ENCODE data around the gene ADCY9.
A peak's percentile ranks its signal among the peaks of the same experiment; 100 is the strongest.
"Not testable (repeated sequence)": the region's sequence is repeated elsewhere in the genome, so short reads cannot be mapped to it uniquely, and the experiment has no call there.

ADCY9 gene

DNA sequence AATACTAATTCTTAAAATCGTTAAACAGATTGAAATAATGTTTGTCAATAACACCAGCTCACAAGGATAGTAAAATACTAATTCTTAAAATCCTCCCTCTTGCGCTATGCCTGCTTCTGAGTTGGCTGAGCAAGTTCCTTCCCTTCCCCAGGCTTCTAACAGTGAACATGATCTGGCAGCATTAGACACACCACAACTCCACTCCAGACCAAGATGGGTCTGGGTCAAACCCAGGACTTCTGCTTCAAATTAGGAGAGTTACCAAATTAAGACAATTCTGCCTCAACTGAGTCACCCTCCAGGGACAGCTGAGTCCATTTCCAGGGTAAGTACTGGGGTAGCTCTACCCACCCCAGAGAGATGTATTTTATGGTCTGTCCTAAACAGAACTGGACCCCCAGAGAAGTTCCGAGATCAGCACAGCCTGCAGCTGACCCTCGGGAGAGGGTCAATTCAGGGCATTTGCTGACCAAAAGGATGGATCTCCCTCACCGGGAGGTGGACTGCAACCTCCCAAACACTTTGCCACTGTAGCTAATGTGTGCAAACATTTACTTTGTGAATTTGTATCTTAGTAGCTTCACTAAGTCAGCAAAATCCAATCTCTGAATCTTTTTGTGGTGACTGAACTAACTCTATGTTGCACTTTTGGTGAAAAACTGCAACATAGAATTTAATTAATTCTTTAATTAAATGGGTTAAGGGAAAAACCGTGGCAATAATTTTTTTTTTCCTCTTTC is 48.8 kb downstream of the ADCY9 start:
- DNase-seq (ENCODE audit: low read depth in 2 of 2) = no peak

DNA sequence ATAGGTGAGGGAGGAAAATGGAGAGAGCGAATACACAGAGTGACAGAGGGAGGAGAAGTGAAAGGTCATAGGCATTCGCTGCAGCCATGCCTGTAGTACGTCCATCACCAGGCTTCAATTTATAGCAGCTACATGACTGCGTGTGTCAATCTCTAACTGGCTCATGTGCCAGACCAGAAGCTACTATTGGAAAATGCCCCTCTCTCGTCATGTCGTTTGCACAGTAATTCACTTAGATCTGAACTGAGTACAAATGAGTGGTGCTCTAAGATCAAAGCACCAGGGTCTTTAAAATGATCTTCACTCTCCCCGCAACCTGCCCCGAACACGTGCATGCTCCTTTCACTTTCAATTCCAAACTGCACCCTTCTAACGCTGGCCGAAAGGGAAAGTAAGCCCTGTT is 51.3 kb downstream of the ADCY9 start:
- peak; percentile 7 to 24 for DNase-seq (ENCODE audit: low read depth in 2 of 2)

DNA sequence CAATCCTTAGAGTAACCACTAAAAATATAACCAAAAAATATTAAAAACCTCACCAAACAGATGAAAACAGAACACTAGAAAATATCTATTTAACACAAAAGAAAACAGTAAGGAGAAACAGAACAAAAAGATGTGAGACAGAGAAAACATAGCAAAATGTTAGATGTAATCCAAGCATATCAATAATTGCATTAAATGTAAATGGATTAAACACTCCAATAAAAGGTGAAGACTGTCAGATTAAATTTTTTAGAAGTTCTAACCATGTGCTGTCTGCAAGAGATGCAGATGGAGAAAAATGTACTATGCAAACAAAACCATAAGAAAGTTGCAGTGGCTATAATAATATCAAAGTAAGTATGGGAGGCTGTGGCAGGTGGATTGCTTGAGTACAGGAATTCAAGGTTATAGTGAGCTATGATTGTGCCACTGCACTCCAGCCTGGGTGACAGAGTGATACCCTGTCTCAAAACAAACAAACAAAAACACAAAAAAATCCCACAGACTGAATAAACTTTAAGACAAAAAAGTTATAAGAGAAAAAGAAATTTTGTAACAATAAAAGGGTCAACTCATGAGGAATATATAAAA is 53.9 kb downstream of the ADCY9 start:
- DNase-seq (ENCODE audit: low read depth in 2 of 2) = no peak

DNA sequence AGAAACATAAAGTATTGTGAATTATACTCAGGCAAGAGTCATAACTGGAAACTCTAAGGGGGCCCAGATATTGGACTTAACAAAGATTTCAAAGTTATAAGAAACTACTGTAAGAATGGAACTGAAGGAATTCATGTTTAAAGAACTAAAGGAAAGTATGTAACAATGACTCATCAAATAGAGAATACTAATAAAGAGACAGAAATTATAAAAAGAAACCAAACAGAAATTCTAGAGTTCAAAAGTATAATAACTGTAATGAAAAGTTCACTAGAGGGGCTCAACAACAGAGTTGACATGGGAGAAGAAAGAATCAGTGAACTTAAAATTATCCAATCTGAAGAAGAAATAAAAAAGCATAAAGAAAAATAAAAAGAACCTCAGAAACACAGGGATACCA is 55.4 kb downstream of the ADCY9 start:
- DNase-seq (ENCODE audit: low read depth in 2 of 2) = no peak

DNA sequence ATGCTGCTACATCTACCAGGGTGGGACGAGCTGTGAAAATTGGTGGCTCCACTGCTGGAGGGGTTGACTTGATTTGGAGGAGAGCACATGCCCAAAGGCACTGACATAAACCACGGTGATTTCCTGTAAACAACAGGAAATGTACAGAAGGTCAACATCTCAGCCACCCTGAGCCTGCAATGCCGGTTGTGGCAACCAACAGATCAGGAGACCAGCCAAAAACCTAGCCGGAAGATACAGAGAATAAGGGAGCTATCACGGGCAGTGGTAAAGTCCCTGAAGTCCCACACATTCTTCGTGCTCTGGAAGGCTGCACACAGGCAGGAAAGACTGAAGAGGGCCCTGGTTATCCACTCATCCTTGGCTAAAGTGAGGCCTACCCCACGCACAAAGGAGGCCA is 56.2 kb downstream of the ADCY9 start:
- no peak for DNase-seq (ENCODE audit: low read depth in 2 of 2)

DNA sequence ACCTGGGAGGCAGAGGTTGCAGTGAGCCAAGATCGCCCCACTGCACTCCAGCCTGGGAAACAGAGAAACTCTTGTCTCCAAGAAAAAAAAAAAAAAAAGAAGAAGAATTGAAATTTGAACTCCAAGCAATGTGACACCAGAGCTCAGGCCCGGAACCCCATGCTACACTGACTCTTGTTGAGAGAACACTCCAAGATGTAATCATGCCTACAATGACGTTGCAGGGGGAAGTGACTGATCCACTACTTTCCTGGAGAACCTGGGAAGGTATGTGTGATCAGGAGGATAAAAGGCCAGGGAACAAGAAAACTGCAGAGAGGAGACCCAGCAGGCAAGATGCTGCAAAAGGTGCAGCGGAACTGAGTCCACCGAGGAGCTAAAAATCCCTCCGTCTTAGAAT is 57.9 kb downstream of the ADCY9 start:
- DNase-seq (ENCODE audit: low read depth in 2 of 2) = no peak

DNA sequence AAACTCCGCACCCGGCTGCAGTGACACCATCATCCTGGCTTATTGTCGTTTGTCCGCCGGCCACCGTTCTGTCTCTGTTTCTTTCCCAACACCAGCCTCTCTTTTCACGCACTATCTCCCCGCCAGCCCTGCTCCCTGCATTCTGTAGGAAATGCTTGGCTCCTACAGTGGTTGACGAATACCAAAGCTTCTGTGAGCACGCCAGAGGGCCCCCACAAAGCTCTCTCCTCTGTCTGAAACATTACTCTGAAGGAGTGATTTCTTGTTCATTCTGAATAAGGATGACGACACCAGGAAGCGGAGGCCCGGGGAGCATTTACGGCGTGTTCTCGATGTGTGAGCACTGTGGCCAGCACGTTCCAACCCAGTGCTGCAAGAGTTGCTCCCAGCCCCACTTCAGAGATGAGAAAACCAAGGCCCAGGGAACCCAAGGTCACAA is 58.8 kb downstream of the ADCY9 start:
- no peak for DNase-seq (ENCODE audit: low read depth in 2 of 2)

DNA sequence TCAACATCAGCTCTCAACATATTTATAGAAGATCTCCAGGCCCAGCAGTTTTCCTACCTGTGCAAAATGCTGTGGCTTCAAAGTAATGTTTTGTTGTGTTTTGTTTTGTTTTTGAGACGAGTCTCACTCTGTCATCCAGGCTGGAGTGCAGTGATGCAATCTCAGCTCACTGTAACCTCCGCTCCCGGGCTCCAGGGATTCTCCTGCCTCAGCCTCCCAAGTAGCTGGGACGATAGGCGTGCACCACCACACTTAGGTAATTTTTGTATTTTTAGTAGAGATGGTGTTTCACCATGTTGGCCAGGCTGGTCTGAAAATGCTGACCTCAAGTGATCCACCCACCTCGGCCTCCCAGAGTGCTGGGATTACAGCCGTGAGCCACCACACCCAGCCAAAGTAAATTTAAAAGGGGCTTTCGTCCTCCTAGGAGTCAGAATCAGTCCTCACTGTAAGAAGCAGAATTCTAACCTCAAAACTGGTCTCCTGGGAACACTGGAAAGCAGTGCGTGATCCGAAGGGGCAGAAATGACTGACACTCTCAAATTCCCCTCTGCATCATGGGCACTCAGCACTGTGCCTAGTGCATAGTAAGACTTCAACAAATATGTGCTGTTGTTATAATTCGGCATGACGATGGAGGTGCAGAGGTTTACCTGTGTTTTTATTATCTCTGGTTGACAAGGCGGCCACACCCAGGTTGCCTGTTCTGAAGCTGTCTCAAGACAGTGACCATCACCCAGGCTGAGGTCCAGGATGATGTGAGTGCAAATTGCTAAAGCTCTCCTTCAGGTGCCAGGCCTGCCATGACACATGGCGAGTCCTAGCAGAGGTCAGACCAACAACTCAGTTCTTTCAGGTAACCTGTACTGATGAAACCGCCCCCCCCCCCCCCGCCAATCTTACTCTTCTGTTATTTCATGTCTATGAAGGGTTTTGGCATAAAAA is 59.8 kb downstream of the ADCY9 start:
- no peak for DNase-seq (ENCODE audit: low read depth in 2 of 2)

DNA sequence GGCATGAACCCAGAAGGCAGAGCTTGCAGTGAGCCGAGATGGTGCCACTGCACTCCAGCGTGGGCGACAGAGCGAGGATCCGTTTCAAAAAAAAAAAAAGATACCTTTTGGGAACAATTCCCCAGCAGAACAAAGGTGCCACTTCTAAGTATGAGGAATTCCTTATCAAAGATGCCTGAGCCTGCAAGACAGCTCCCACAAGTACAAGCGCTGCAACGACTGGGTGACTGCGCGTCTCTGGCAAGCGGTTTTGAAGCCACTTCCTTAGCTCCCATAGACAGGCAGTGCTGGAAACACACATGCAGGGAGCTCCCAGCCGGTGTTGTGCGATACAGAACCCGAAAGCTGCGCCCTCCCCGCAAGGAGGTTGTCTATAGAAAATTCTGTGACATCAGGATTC is 60.5 kb downstream of the ADCY9 start:
- no peak for DNase-seq (ENCODE audit: low read depth in 2 of 2)

DNA sequence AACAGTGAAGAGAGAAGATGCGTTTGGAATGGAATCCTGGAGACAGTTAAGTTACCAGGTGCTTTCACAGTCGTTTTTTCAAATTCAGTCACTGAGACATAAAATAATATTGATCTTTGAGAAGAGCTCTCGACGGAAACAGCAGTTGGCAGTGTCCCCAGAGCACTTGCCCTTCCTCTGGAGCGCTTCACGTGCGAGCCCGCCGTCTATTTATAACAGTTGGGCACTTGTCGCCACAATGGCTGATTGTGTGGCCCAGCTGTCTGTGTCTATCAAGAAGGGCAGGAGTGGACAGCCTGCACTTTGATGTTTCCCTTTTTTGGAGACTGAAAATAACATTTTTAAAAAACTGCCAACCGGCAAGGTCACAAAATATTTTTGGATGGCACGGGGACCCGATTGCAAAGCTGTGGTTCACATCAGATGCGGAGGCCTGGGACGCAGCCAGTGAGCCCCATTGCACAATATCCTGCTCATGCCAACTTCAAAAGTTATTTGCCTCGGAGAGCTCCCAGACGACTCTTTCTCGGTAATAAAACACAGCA is 62.9 kb downstream of the ADCY9 start:
- no peak for DNase-seq (ENCODE audit: low read depth in 2 of 2)

DNA sequence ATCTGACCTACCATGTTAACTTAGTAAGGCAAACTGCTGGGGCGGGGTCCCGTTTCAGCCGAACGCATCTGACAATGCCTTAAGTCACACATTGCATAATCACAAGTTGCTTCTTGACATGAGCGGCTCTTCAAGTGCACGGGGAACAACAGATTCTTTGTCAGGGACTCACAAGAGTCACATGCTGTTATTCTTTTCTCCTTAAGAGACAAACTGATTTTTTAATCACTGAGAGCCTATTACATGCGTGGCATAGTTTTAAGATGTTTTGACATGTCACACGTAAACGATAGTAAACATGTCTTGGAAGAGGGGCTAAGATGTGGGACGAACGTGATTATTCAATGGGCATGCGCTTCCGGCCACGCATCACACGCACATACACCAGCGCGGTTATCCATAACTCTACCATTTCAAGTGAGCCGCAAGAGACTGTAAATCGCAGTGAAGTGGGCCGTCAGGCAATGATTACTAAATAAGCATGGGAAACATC is 63.4 kb downstream of the ADCY9 start:
- DNase-seq (ENCODE audit: low read depth in 2 of 2) = no peak

DNA sequence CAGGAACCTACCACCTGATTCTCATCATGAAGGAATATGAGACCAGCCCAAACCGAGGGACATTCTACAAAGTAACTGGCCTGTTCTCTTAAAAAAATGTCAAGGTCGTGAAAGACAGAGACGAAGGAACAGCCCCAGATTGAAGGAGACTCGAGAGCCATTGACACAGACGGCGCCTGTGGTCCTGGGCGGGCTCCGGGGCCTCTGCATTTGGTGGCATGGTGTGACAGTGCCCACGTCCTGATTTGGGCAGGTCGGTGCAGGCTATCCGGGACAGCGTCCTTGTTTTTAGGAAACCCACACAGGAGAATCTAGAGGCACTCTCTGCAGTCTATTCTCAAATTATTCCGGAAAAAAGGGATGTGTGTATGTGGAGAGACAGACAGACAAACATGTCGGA is 64.1 kb downstream of the ADCY9 start:
- no peak for DNase-seq (ENCODE audit: low read depth in 2 of 2)

DNA sequence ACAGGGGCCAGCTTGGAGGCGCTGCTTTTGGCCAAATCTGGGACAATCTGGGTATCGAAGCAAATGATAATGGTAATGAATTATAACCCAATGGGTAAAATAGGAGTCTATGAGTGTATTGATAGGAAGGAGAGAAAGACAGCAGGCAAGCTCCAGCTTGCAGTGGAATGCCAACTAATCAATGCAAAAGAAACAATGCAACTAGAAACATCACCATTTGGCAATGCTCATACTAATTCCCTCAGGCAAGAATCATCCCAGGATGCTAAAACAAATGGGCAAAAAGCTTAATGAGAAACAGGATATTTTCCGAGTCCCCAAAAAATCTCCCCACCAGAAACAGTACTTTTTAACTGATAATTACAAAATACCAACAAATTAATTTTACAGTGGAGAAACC is 64.7 kb downstream of the ADCY9 start:
- no peak for DNase-seq (ENCODE audit: low read depth in 2 of 2)

DNA sequence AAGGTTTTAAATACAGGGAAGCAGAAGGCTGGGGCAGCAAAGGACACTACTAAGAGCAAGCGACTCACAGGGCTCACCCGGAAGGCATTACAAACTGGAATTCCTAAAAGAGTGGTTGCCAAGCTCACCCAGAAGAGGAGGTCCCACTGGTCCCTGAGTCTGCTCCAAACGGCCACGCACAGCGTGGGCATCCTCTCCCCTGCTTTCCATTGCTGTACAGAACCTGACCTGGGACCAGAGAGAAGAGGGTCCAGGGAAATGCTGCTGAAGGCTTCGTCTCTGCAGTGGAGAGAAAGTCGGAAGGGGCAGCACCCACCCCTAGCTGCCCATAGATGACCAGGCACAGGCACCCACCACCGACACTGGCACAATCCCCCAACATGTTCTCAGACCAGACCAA is 67.2 kb downstream of the ADCY9 start:
- DNase-seq (ENCODE audit: low read depth in 2 of 2) = no peak

DNA sequence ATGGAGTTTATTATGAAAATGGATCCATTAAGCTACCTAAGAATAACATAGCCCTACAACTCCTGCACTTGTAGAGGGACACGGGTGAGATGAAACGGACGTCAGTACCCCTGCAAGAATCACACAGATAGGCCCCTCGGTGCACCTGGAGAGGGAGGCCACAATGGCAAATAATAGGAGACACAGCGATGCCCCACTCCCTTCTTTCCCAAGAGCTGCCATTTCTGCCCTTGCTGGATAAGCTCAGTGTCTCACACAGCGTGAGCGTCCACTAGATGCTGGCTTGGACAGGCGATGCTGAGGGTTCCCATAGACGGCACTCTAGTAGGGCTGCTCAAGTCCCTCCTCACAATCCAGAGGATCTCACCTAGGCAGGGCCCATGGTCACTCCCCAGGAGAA is 67.8 kb downstream of the ADCY9 start:
- DNase-seq (ENCODE audit: low read depth in 2 of 2) = no peak

DNA sequence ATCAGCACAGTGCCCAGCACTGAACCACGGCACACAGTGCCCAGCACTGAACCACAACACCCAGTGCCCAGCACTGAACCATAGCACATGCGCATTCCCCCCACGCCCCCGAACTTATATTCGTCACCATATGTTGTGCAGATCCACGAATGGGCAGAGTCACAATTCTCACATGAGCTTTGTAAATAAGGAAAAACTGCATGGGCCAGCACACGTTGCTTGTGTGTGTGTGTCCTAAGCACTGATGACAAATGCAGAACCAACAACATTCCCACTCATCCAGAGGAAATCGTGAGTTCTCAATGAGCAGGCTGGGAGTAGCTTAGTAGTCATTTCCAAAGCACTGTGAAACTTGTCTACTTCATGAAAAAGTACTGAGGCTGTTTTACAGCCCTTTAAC is 70.0 kb downstream of the ADCY9 start:
- no peak for DNase-seq (ENCODE audit: low read depth in 2 of 2)

DNA sequence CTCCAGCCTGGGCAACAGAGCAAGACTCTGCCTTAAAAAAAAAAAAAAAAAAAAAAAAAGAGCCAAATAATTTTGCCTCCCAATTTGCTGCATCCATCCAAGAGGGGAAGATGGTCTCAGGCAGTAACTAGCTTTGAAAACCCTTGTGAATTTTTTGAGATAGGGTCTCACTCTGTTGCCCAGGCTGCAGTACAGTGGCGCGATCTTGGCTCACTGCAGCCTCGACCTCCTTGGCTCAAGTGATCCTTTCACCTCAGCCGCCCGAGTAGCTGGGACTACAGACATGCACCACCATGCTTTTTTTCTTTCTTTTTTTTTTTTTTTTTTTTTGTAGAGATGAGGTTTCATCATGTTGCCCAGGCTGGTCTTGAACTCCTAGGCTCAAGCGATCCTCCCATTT is 70.7 kb downstream of the ADCY9 start:
- DNase-seq (ENCODE audit: low read depth in 2 of 2) = not testable (repeated sequence)

DNA sequence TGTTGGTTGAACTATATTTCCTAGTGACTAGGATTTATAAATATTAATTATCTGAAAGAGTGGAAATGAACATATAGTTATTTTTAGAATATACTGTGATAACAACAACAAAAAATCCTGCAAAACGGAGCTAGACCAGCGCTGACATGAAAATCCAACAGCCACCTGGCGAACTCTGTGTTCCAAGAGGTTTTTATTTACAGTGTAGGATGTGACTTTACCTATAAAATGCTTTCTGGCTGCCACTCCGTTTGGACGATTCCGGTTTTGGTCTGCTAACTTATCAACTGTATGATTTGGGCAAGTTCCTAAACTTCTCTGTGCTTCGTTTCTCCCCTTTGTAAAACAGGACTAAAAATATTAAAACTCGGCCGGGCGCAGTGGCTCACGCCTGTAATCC is 73.7 kb downstream of the ADCY9 start:
- no peak for DNase-seq (ENCODE audit: low read depth in 2 of 2)

DNA sequence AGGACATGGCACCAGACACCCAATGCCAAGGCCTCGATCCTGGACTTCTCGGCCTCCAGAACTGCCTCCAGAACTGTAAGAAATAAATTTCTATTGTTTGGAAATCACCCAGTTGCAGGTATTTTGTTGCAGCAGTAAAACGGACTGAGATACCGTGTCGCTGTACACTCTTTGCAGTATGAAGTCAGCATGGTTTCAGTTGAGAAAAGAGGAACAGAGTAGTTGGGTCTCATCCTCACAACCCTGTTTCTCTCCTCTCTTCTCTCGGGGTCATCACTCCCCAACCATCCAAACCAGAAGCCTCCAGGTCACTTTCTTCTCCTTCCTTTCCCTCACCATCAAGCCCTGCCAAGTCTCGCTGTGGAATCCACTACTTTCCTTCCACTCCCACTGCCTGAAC is 77.8 kb downstream of the ADCY9 start:
- DNase-seq (ENCODE audit: low read depth in 2 of 2) = no peak

DNA sequence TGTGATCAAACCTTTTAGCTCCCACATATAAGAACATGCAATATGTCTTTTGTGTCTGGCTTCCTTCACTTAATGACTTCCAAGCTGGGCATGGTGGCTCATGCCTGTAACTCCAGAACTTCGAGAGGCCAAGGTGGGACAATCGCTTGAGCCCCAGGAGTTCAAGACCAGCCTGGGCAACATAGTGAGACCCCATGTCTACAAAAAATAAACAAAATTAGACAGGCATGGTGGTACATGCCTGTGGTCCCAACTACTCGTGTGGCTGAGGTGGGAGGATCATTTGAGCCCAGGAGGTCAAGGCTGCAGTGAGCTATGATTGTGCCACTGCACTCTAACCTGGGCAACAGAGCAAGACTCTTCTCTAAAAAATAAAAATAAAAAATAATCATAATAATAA is 79.3 kb downstream of the ADCY9 start:
- not testable (repeated sequence) for DNase-seq (ENCODE audit: low read depth in 2 of 2)

DNA sequence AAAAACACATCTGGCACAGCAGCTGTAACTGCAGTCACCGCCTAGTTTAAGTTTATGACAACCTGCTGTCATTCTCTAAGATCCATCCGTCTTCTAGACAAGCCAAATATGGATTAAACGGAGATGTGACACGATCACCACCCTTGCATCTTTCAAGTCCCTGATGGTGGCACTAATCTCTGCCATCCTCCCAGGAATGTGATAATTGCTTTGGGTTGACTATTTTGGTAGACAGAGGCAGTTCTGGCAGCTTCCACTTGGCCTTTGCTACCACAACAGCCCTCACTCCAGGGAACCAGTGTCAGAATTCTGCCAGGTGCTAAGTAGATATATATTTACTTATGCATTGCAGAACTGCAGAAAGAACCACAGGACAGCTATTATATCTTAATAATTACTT is 81.3 kb downstream of the ADCY9 start:
- DNase-seq (ENCODE audit: low read depth in 2 of 2) = no peak

DNA sequence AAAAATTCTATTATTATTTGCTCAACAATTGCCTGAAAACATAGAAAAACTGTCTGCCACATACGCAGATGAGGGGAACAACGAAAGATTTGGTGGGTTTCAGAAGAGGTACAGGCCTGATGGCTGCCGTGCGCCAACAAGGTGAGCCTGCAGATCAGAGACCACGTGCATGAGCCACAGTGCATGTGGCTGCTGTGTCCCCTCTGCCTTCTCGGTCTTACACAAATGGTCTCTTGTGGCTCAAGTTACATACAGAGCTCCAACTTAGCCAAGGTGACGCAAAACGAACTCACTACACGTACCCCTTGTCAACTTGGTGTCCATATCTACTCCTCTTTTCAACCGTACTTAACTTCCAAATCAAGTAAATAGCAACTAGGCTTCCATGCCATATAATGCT is 82.3 kb downstream of the ADCY9 start:
- DNase-seq (ENCODE audit: low read depth in 2 of 2) = no peak

Data from stimulated activated CD8-positive, alpha-beta memory T cell treated with anti-CD3 and anti-CD28 coated beads, Interleukin-15, amount 100 ng/mL, for 4 hours (primary cell).